IMR-90 (cell line): ENCODE data around the gene SIGLEC9. TPM values are rescaled to one million over a fixed set of nuclear protein-coding genes. Genes with fewer than 3 reads are reported as not detected.

Source experiments
- ATAC-seq: fragments of 200-7000 bp; cut with Tn5 transposase; 2 replicates; pipeline ENCODE4 v1.9.1; 2020; ENCODE audit warnings: low read depth, mild to moderate bottlenecking, moderate library complexity
- BruUV-seq: library from RNA; stranded (reverse); fragments of 400-500 nt; replicated peaks from 2 replicates; lab custom pipeline; 2021; lab: Mats Ljungman, UMichigan
- CTCF ChIA-PET: fragments of 300-600 bp; formaldehyde crosslinking; extraction: SDS; loops from one replicate; lab custom pipeline; 2021; ENCODE audit warnings: antibody characterized with exemption; lab: Yijun Ruan, JAX
- POLR2A ChIA-PET: fragments of 300-600 bp; sonication (Branson Sonifier 250); formaldehyde crosslinking; loops from one replicate; lab custom pipeline; 2022; ENCODE audit warnings: antibody characterized with exemption; ENCODE audit not compliant: unreplicated experiment; lab: Charles Lee
- DNase-seq: peaks from one replicate; pipeline ENCODE4 v3.0.0; 2013
- H2AFZ ChIP-seq: replicated peaks from 2 replicates; pipeline ENCODE3; 2013; ENCODE audit warnings: low read length, mild to moderate bottlenecking; ENCODE audit not compliant: poor library complexity
- H2AK5ac ChIP-seq: 2 replicates; pipeline ENCODE4 v1.6.1; 2013; ENCODE audit warnings: low read depth, low read length, inconsistent platforms
- H2AK9ac ChIP-seq: replicated peaks from 2 replicates; pipeline ENCODE3; 2013; ENCODE audit warnings: mild to moderate bottlenecking, low read depth, low read length, moderate library complexity; ENCODE audit not compliant: poor library complexity
- H2BK120ac ChIP-seq: 2 replicates; pipeline ENCODE4 v1.6.1; 2013; ENCODE audit warnings: low read depth, low read length, inconsistent platforms
- H2BK15ac ChIP-seq: 3 replicates; pipeline ENCODE4 v1.6.1; 2013; ENCODE audit warnings: low read depth, low read length, inconsistent platforms
- H2BK20ac ChIP-seq: 2 replicates; pipeline ENCODE4 v1.6.1; 2013; ENCODE audit warnings: low read depth, mild to moderate bottlenecking, inconsistent platforms, low read length, moderate library complexity
- H2BK5ac ChIP-seq: 2 replicates; pipeline ENCODE4 v1.6.1; 2013; ENCODE audit warnings: mild to moderate bottlenecking, low read depth, low read length, inconsistent platforms; ENCODE audit not compliant: poor library complexity, severe bottlenecking
- H3K14ac ChIP-seq: replicated peaks from 2 replicates; pipeline ENCODE4 v1.6.1; 2013; ENCODE audit warnings: low read depth, low read length, inconsistent platforms
- H3K18ac ChIP-seq: 2 replicates; pipeline ENCODE4 v1.6.1; 2013; ENCODE audit warnings: low read depth, low read length, control low read depth
- H3K23ac ChIP-seq: 2 replicates; pipeline ENCODE4 v1.6.1; 2013; ENCODE audit warnings: low read depth, low read length, inconsistent platforms
- H3K27ac ChIP-seq: 2 replicates; pipeline ENCODE4 v1.5.1; 2013; ENCODE audit warnings: mild to moderate bottlenecking, control low read depth, low read length; ENCODE audit not compliant: insufficient read depth
- H3K27me3 ChIP-seq: 2 replicates; pipeline ENCODE4 v1.6.1; 2013; ENCODE audit warnings: low read length; ENCODE audit not compliant: control insufficient read depth, insufficient read depth
- H3K36me3 ChIP-seq: 2 replicates; pipeline ENCODE4 v1.6.1; 2013; ENCODE audit warnings: low read length, mixed read lengths; ENCODE audit not compliant: control insufficient read depth, insufficient read depth
- H3K4ac ChIP-seq: 2 replicates; pipeline ENCODE4 v1.6.1; 2013; ENCODE audit warnings: low read depth, low read length, inconsistent platforms
- H3K4me1 ChIP-seq: 2 replicates; pipeline ENCODE4 v1.6.1; 2013; ENCODE audit warnings: low read length, mixed read lengths; ENCODE audit not compliant: control insufficient read depth, insufficient read depth
- H3K4me2 ChIP-seq: 2 replicates; pipeline ENCODE4 v1.6.1; 2013; ENCODE audit warnings: low read depth, mild to moderate bottlenecking, control low read depth, low read length, moderate library complexity
- H3K4me3 ChIP-seq: 2 replicates; pipeline ENCODE4 v1.5.1; 2013; ENCODE audit warnings: low read depth, mild to moderate bottlenecking, control low read depth, low read length, moderate library complexity; ENCODE audit not compliant: insufficient read depth
- H3K56ac ChIP-seq: 2 replicates; pipeline ENCODE4 v1.6.1; 2013; ENCODE audit warnings: low read length, inconsistent platforms; ENCODE audit not compliant: insufficient read depth; ENCODE audit errors: extremely low read depth
- H3K79me1 ChIP-seq, 2 experiments: 2 replicates each; pipeline ENCODE4 v1.6.1; 2013; ENCODE audit warnings: low read length in 2 of 2, inconsistent platforms in 1 of 2, low read depth in 1 of 2
- H3K9ac ChIP-seq: 2 replicates; pipeline ENCODE4 v1.6.1; 2013; ENCODE audit warnings: low read depth, low read length, control low read depth
- H3K9me1 ChIP-seq: 2 replicates; pipeline ENCODE4 v1.6.1; 2013; ENCODE audit warnings: low read length, inconsistent platforms; ENCODE audit not compliant: insufficient read depth
- H3K9me3 ChIP-seq: 2 replicates; pipeline ENCODE4 v1.6.1; 2013; ENCODE audit warnings: low read length; ENCODE audit not compliant: control insufficient read depth, insufficient read depth
- H4K20me1 ChIP-seq: 2 replicates; pipeline ENCODE4 v1.6.1; 2013; ENCODE audit warnings: low read length, inconsistent platforms; ENCODE audit not compliant: insufficient read depth
- H4K5ac ChIP-seq: 2 replicates; pipeline ENCODE4 v1.6.1; 2013; ENCODE audit warnings: mild to moderate bottlenecking, low read depth, low read length, control low read depth
- H4K8ac ChIP-seq, 2 experiments: 2 replicates each; pipeline ENCODE4 v1.6.1; 2013; ENCODE audit warnings: low read depth in 2 of 2, low read length in 2 of 2, control low read depth in 1 of 2, inconsistent platforms in 1 of 2
- H4K91ac ChIP-seq: 2 replicates; pipeline ENCODE4 v1.6.1; 2013; ENCODE audit warnings: low read depth, low read length, inconsistent platforms; ENCODE audit not compliant: insufficient read depth
- BHLHE40 ChIP-seq: fragments of 150-350 bp; IDR thresholded peaks from 2 replicates; pipeline ENCODE4 v1.6.1; 2016; ENCODE audit warnings: mild to moderate bottlenecking, low read depth, low read length
- CEBPB ChIP-seq: IDR thresholded peaks from 2 replicates; pipeline ENCODE4 v1.6.1; 2012; ENCODE audit warnings: low read depth, low read length, improper control_type of control experiment
- CHD1 ChIP-seq: IDR thresholded peaks from 2 replicates; pipeline ENCODE4 v1.6.1; 2012; ENCODE audit warnings: low read depth, low read length, improper control_type of control experiment
- CTCF ChIP-seq: conservative IDR thresholded peaks from 2 replicates; pipeline ENCODE4 v1.5.1; 2012; ENCODE audit warnings: mild to moderate bottlenecking, low read depth, low read length, improper control_type of control experiment
- ELK1 ChIP-seq: fragments of 150-350 bp; IDR thresholded peaks from 2 replicates; pipeline ENCODE4 v1.6.1; 2016; ENCODE audit warnings: low read depth, mild to moderate bottlenecking, low read length, moderate library complexity, borderline replicate concordance
- FOS ChIP-seq: fragments of 150-350 bp; IDR thresholded peaks from 2 replicates; pipeline ENCODE4 v1.6.1; 2016; ENCODE audit warnings: low read depth, low read length
- MAFK ChIP-seq: IDR thresholded peaks from 2 replicates; pipeline ENCODE4 v1.6.1; 2012; ENCODE audit warnings: low read depth, low read length, improper control_type of control experiment
- MAZ ChIP-seq: IDR thresholded peaks from 2 replicates; pipeline ENCODE4 v1.6.1; 2012; ENCODE audit warnings: low read depth, mild to moderate bottlenecking, low read length, improper control_type of control experiment, moderate library complexity, borderline replicate concordance
- MXI1 ChIP-seq: IDR thresholded peaks from 2 replicates; pipeline ENCODE4 v1.6.1; 2012; ENCODE audit warnings: low read depth, mild to moderate bottlenecking, low read length, moderate library complexity, borderline replicate concordance
- NFE2L2 ChIP-seq: fragments of 150-350 bp; IDR thresholded peaks from 2 replicates; pipeline ENCODE4 v1.6.1; 2016; ENCODE audit warnings: low read depth, mild to moderate bottlenecking, low read length
- POLR2A ChIP-seq: IDR thresholded peaks from 2 replicates; pipeline ENCODE4 v1.6.1; 2012; ENCODE audit warnings: mild to moderate bottlenecking, low read depth, low read length
- RAD21 ChIP-seq: IDR thresholded peaks from 2 replicates; pipeline ENCODE4 v1.6.1; 2012; ENCODE audit warnings: low read length, improper control_type of control experiment
- RCOR1 ChIP-seq: IDR thresholded peaks from 2 replicates; pipeline ENCODE4 v1.6.1; 2012; ENCODE audit warnings: mild to moderate bottlenecking, low read length, improper control_type of control experiment; ENCODE audit not compliant: insufficient replicate concordance
- RFX5 ChIP-seq: IDR thresholded peaks from 2 replicates; pipeline ENCODE4 v1.8.0; 2012; ENCODE audit warnings: low read depth, mild to moderate bottlenecking, low read length, moderate library complexity
- SMC3 ChIP-seq: fragments of 150-350 bp; IDR thresholded peaks from 2 replicates; pipeline ENCODE4 v1.6.1; 2016; ENCODE audit warnings: low read depth, mild to moderate bottlenecking, antibody characterized with exemption, low read length, moderate library complexity
- USF2 ChIP-seq: fragments of 150-350 bp; IDR thresholded peaks from 2 replicates; pipeline ENCODE4 v1.6.1; 2017; ENCODE audit warnings: mild to moderate bottlenecking, antibody characterized with exemption, low read length, low read depth
- WGBS, 2 experiments: methylation state at CpG; one replicate each; pipeline versions ENCODE4 v1.1.5 to v1.1.7; 2013; ENCODE audit warnings: missing lambda C conversion rate in 2 of 2; ENCODE audit not compliant: insufficient read length in 1 of 2; ENCODE audit errors: extremely low coverage in 2 of 2; 5-methylcytosine and 5-hydroxymethylcytosine counted together
- dilution Hi-C: fragments of 300-500 bp; cut with HindIII; formaldehyde crosslinking; loops from one replicate; pipeline ENCODE4 v1.14.3; 2018; ENCODE audit warnings: low sequenced_read_pairs; ENCODE audit not compliant: unreplicated experiment
- in situ Hi-C: fragments of 300-500 bp; cut with MboI; formaldehyde crosslinking; loops from 3 replicates; pipeline ENCODE4 v1.14.3; 2019; ENCODE audit warnings: low sequenced_read_pairs, inconsistent platforms, mixed read lengths
- intact Hi-C: fragments of 100-400 bp; cut with micrococcal nuclease; formaldehyde crosslinking; loops from 2 replicates; pipeline ENCODE4 v1.10.0; 2022
- polyA plus RNA-seq, 3 experiments: library from polyadenylated mRNA; depleted of rRNA; stranded (reverse); fragments of >200 nt; gene quantifications; 2 replicates each; pipeline ENCODE4 v1.2.3, GENCODE V29; 2012; ENCODE audit warnings: low replicate concordance in 1 of 3
- total RNA-seq: library from RNA; depleted of rRNA; stranded (reverse); fragments of >200 nt; gene quantifications from 2 replicates; pipeline ENCODE4 v1.2.3, GENCODE V29; 2012

SIGLEC9 gene
- total and polyA plus RNA-seq, 2 of the 4 experiments (the other 2 are of a cell fraction): 0.03 TPM; not detected in 1

- no peak overlapping the region for H4K8ac ChIP-seq
- no peak overlapping the region for H2BK120ac ChIP-seq
- no peaks in the 10 kb centered on the region for H3K27me3 ChIP-seq
- WGBS, 2 experiments: 65% methylated on average over 5 of the region's 5 CpGs; no CpG with 5 or more reads in 1 of the 2 experiments
- H3K23ac ChIP-seq: no peak overlapping the region
- H3K4me1 ChIP-seq: no peaks in the 10 kb centered on the region
- intact Hi-C loops: no loop called here
- H3K4me3 ChIP-seq: no peak overlapping the region
- no peak overlapping the region for H4K91ac ChIP-seq
- ATAC-seq: no peak
- no peak overlapping the region for H4K5ac ChIP-seq
- no peak overlapping the region for H2BK15ac ChIP-seq
- no peak overlapping the region for H3K4me2 ChIP-seq
- in situ Hi-C loops: loop anchor here (10.0 kb wide), 1 partner anchor 139 kb away; the partner anchor contains the start of gene KLK12
- dilution Hi-C loops: no loop called here
- H3K79me1 ChIP-seq: no peaks in the 10 kb centered on the region
- no peak overlapping the region for H3K4ac ChIP-seq
- no peak overlapping the region for H3K27ac ChIP-seq
- H4K20me1 ChIP-seq: no peaks in the 10 kb centered on the region
- H3K14ac ChIP-seq: no peak overlapping the region
- ChIA-PET POLR2A (no interaction called here), CTCF (no interaction called here)
- H3K9me1 ChIP-seq: no peaks in the 10 kb centered on the region
- TF ChIP-seq FOS: no peak
- TF ChIP-seq SMC3: no peak
- no peak for TF ChIP-seq POLR2A
- no peak for TF ChIP-seq MXI1
- TF ChIP-seq MAFK: no peak
- no peak for TF ChIP-seq ELK1
- TF ChIP-seq MAZ: no peak
- TF ChIP-seq RCOR1: no peak
- no peak for TF ChIP-seq USF2
- TF ChIP-seq CHD1: no peak
- no peak for TF ChIP-seq CTCF
- no peak for TF ChIP-seq RAD21
- TF ChIP-seq BHLHE40: no peak
- no peak for TF ChIP-seq RFX5
- TF ChIP-seq NFE2L2: no peak
- no peak for TF ChIP-seq CEBPB
- H3K36me3 ChIP-seq: no peaks in the 10 kb centered on the region
- DNase-seq: no peak
- H3K18ac ChIP-seq: no peak overlapping the region
- BruUV-seq: no TSS peak
- no peak overlapping the region for H2AK5ac ChIP-seq
- no peak overlapping the region for H3K9ac ChIP-seq
- H2AFZ ChIP-seq: no peak overlapping the region
- no peak overlapping the region for H2AK9ac ChIP-seq
- H3K9me3 ChIP-seq: no peaks in the 10 kb centered on the region
- no peak overlapping the region for H3K56ac ChIP-seq
- no peak overlapping the region for H2BK5ac ChIP-seq
- no peak overlapping the region for H2BK20ac ChIP-seq
Measured at GRCh38 chr19:51173681-51174080, 49.0 kb downstream of the SIGLEC9 start.
